ENCODE data around the gene UNC13A.

UNC13A gene

GRCh38 chr19:17718550-17718946, 30.4 kb upstream of the UNC13A start:
- no peak for TF ChIP-seq CREB5 (CRISPR knock-in tag; IDR thresholded peaks at IDR 0.05; ENCODE audit: low read depth)
- TF ChIP-seq CSRNP3 (CRISPR knock-in tag; IDR thresholded peaks at IDR 0.05): no peak
- TF ChIP-seq ZNF8 (CRISPR knock-in tag; IDR thresholded peaks at IDR 0.05): no peak
- no peak for ATAC-seq

- no peak for TF ChIP-seq SNAI2 (CRISPR knock-in tag; IDR thresholded peaks at IDR 0.05)
- no peak for TF ChIP-seq PPARA (CRISPR knock-in tag; IDR thresholded peaks at IDR 0.05; ENCODE audit: borderline replicate concordance)
- TF ChIP-seq ZFP3 (CRISPR knock-in tag; IDR thresholded peaks at IDR 0.05): no peak
- ATAC-seq: no peak
These were observed 28.3 kb upstream of the UNC13A start for GRCh38 chr19:17716309-17716929.

- no peak for TF ChIP-seq ZNF70 (CRISPR knock-in tag; IDR thresholded peaks at IDR 0.05)
- TF ChIP-seq BACH2 (CRISPR knock-in tag; IDR thresholded peaks at IDR 0.05; ENCODE audit: borderline replicate concordance): no peak
- TF ChIP-seq ZNF8 (CRISPR knock-in tag; IDR thresholded peaks at IDR 0.05): no peak
- no peak for TF ChIP-seq CSRNP3 (CRISPR knock-in tag; IDR thresholded peaks at IDR 0.05)
- no peak for TF ChIP-seq TCF4 (CRISPR knock-in tag; IDR thresholded peaks at IDR 0.05; ENCODE audit: borderline replicate concordance)
- no peak for TF ChIP-seq ZFP3 (CRISPR knock-in tag; IDR thresholded peaks at IDR 0.05)
- TF ChIP-seq GLIS3 (CRISPR knock-in tag; IDR thresholded peaks at IDR 0.05): no peak
- TF ChIP-seq ZFP30 (CRISPR knock-in tag; IDR thresholded peaks at IDR 0.05): no peak
- TF ChIP-seq ESRRG (CRISPR knock-in tag; IDR thresholded peaks at IDR 0.05): no peak
- no peak for TF ChIP-seq CREB5 (CRISPR knock-in tag; IDR thresholded peaks at IDR 0.05; ENCODE audit: low read depth)
- no peak for TF ChIP-seq TSHZ2 (CRISPR knock-in tag; IDR thresholded peaks at IDR 0.05)
- TF ChIP-seq ISL1 (CRISPR knock-in tag; IDR thresholded peaks at IDR 0.05): no peak
- no peak for TF ChIP-seq TOX (CRISPR knock-in tag; IDR thresholded peaks at IDR 0.05; ENCODE audit: borderline replicate concordance)
- TF ChIP-seq RARB (CRISPR knock-in tag; IDR thresholded peaks at IDR 0.05): no peak
- no peak for TF ChIP-seq ZC3H10 (CRISPR knock-in tag; IDR thresholded peaks at IDR 0.05)
- TF ChIP-seq SNAI2 (CRISPR knock-in tag; IDR thresholded peaks at IDR 0.05): no peak
- no peak for TF ChIP-seq POU6F1 (CRISPR knock-in tag; IDR thresholded peaks at IDR 0.05; ENCODE audit: borderline replicate concordance, low read depth)
- TF ChIP-seq ZNF565 (CRISPR knock-in tag; conservative IDR thresholded peaks at IDR 0.05; ENCODE audit: low read depth): no peak
- TF ChIP-seq PATZ1 (CRISPR knock-in tag; IDR thresholded peaks at IDR 0.05; ENCODE audit: borderline replicate concordance): no peak
- ATAC-seq: no peak
These were observed 23.7 kb upstream of the UNC13A start for GRCh38 chr19:17711851-17712250.
